Adrenal gland (tissue), 12 donors: ENCODE results near the gene RBM44. TPM values are rescaled to one million over a fixed set of nuclear protein-coding genes. Genes with fewer than 3 reads are reported as not detected.

Source experiments
- DNase-seq, 7 donors: peaks; one replicate each; pipeline ENCODE4 v3.0.0-alpha.2; 2019 to 2020
- H3K27ac ChIP-seq, 5 donors: fragments of 200-600 bp; sonication (generic) in 4 of 5; 1 replicate in 3 of 5; 2 replicates in 2 of 5; pipeline versions ENCODE4 v1.5.1 to v1.8.0; 2016 to 2020; ENCODE audit warnings: mild to moderate bottlenecking in 1 of 5
- H3K27me3 ChIP-seq: fragments of 200-600 bp; 2 replicates; pipeline ENCODE4 v1.8.0; 2021
- H3K36me3 ChIP-seq, 2 donors: fragments of 200-600 bp; replicated peaks in 1 of 2; 1 replicate in 1 of 2; 2 replicates in 1 of 2; pipeline versions ENCODE4 v1.5.1 to v1.8.0; 2018 to 2022
- H3K4me1 ChIP-seq, 2 donors: fragments of 200-600 bp; replicated peaks in 1 of 2; 1 replicate in 1 of 2; 2 replicates in 1 of 2; pipeline versions ENCODE4 v1.5.1 to v1.8.0; 2018 to 2021
- H3K4me3 ChIP-seq, 4 donors: fragments of 200-600 bp; sonication (generic) in 3 of 4; one replicate each; pipeline ENCODE4 v1.5.1; 2016 to 2018
- H3K9me3 ChIP-seq, 3 donors: fragments of 200-600 bp; sonication (generic) in 1 of 3; replicated peaks in 1 of 3; 1 replicate in 2 of 3; 2 replicates in 1 of 3; pipeline versions ENCODE4 v1.5.1 to v1.8.0; 2016 to 2021
- CTCF ChIP-seq, 6 experiments: fragments of 450-650 bp in 4 of 6; fragments of 200-600 bp in 2 of 6; sonication (generic) in 1 of 6; IDR thresholded peaks; 1 replicate in 5 of 6; 2 replicates in 1 of 6; pipeline versions ENCODE4 v1.5.1 to v1.8.0; 2016 to 2021; ENCODE audit warnings: antibody characterized with exemption in 6 of 6, mild to moderate bottlenecking in 2 of 6, moderate library complexity in 1 of 6
- POLR2A ChIP-seq, 2 donors: fragments of 450-650 bp; IDR thresholded peaks; one replicate each; pipeline ENCODE4 v1.6.1; 2017; ENCODE audit warnings: antibody characterized with exemption in 2 of 2, mild to moderate bottlenecking in 2 of 2, moderate library complexity in 1 of 2
- WGBS, 4 donors: extraction: QIAGEN DNeasy Blood & Tissue Kit in 2 of 4; methylation state at CpG; one replicate each; pipeline versions ENCODE4 v1.1.5 to v1.1.7; 2013 to 2017; 5-methylcytosine and 5-hydroxymethylcytosine counted together
- intact Hi-C, 2 donors: fragments of 100-400 bp; cut with DNase I; formaldehyde crosslinking; loops; one replicate each; pipeline versions ENCODE4 v1.14.1 to v1.15.0; 2022 to 2023
- polyA plus RNA-seq, 3 donors: library from polyadenylated mRNA; stranded (reverse); fragments of 200-250 nt in 2 of 3; fragments of 350-450 nt in 1 of 3; fragmentation: Illumina TruSeq in 1 of 3; extraction: RNeasy Lipid Tissue Mini Kit (QIAGEN cat#74804) in 1 of 3; gene quantifications; one replicate each; pipeline ENCODE4 v1.2.3, GENCODE V29; 2013 to 2014
- small RNA-seq, 2 donors: library from RNA; depleted of rRNA; stranded (forward); fragments of <200 nt; gene quantifications; one replicate each; pipeline ENCODE3, GENCODE V24; 2016
- total RNA-seq, 9 donors: library from RNA; depleted of rRNA in 4 of 9; stranded (reverse); fragments of >200 nt in 4 of 9; fragments of 120-200 nt in 1 of 9; fragmentation: NEBNext Ultra II Directional in 1 of 9; extraction: Animal tissue kit (Norgen Biotek cat#: 25700) in 1 of 9; gene quantifications; one replicate each; pipeline versions ENCODE4 v1.1.0 to v1.2.4, GENCODE V29; 2013 to 2023
- donor health status: healthy with polysubstance abuse.
- donor health status: Bipolar disorder and iron deficiency.
- donor health status: DM: yes; HTN: yes; CAD: no.
- donor health status: DM: no; HTN: no; CAD: no.
- donor health status: DM: no; HTN: no; CAD: no.
- donor health status: DM: yes; HTN: yes; CAD: no.

Gene RBM44
- total and polyA plus RNA-seq, 12 donors, result 0.15 to 0.72 (median 0.30) TPM; not detected in 1

GRCh38 chr2:237886685-237887481 lies 88.3 kb downstream of the RBM44 start:
- Histone ChIP-seq H3K27me3 (no peaks in the 10 kb centered on the region), H3K9me3 (no peaks in the 10 kb centered on the region), H3K27ac (peak overlapping the region in 2 of 5 donors; percentile 82 to 84), H3K4me1 (peaks cover 7 to 27% of the 10 kb centered on the region in 2 donors), H3K4me3 (no peak overlapping the region), H3K36me3 (no peaks in the 10 kb centered on the region)
- TF ChIP-seq POLR2A (IDR thresholded peaks at IDR 0.05), result no peak
- no peak for TF ChIP-seq CTCF (IDR thresholded peaks at IDR 0.05)
- WGBS, 4 donors, result 53 to 86% (median 81%) methylated on average over 12 to 23 of the region's 23 CpGs
- DNase-seq, result peak; percentile 13 to 93 (median 47)
- intact Hi-C loops, result no loop called here

GRCh38 chr2:237888389-237888788 lies 89.8 kb downstream of the RBM44 start:
- WGBS, 4 donors, result 9 to 28% (median 19%) methylated on average over 2 of the region's 2 CpGs
- TF ChIP-seq CTCF (IDR thresholded peaks at IDR 0.05), result no peak
- TF ChIP-seq POLR2A (IDR thresholded peaks at IDR 0.05), result no peak
- no peaks in the 10 kb centered on the region for H3K36me3 ChIP-seq
- DNase-seq, result no peak
- H3K4me3 ChIP-seq, result no peak overlapping the region
- no peaks in the 10 kb centered on the region for H3K27me3 ChIP-seq
- peak overlapping the region in 2 of 5 donors; percentile 82 to 84 for H3K27ac ChIP-seq
- H3K4me1 ChIP-seq, result peaks cover 7 to 27% of the 10 kb centered on the region in 2 donors
- intact Hi-C loops, result no loop called here
- H3K9me3 ChIP-seq, result no peaks in the 10 kb centered on the region

- no peak for DNase-seq
- no peaks in the 10 kb centered on the region for H3K27me3 ChIP-seq
- 87 to 92% (median 89%) methylated on average over 8 of the region's 8 CpGs for WGBS, 4 donors
- H3K27ac ChIP-seq, result peak overlapping the region in 2 of 5 donors; percentile 67 to 82
- no peaks in the 10 kb centered on the region for H3K36me3 ChIP-seq
- TF ChIP-seq CTCF (IDR thresholded peaks at IDR 0.05), result no peak
- no peak for TF ChIP-seq POLR2A (IDR thresholded peaks at IDR 0.05)
- no peaks in the 10 kb centered on the region for H3K9me3 ChIP-seq
- intact Hi-C loops, result no loop called here
- H3K4me3 ChIP-seq, result no peak overlapping the region
- H3K4me1 ChIP-seq, result peaks cover 7 to 27% of the 10 kb centered on the region in 2 donors
Observed at GRCh38 chr2:237889016-237889415, 90.4 kb downstream of the RBM44 start.

GRCh38 chr2:237889811-237890210 lies 91.2 kb downstream of the RBM44 start:
- TF ChIP-seq CTCF (IDR thresholded peaks at IDR 0.05), result no peak
- TF ChIP-seq POLR2A (IDR thresholded peaks at IDR 0.05), result no peak
- 95 to 100% (median 96%) methylated on average over 10 of the region's 10 CpGs for WGBS, 4 donors
- Histone ChIP-seq H3K36me3 (no peaks in the 10 kb centered on the region), H3K4me3 (no peak overlapping the region), H3K9me3 (no peaks in the 10 kb centered on the region), H3K27ac (no peak overlapping the region), H3K4me1 (peaks cover 7 to 24% of the 10 kb centered on the region in 2 donors), H3K27me3 (no peaks in the 10 kb centered on the region)
- intact Hi-C loops, result no loop called here
- DNase-seq, result no peak

Small RNA genes lying within 50 kb of the gene (small RNA-seq; reads per million reads assigned to genes)
- gene RF00157, result 0 reads per million in 2 donors

Other genes with a start within 250 kb of the RBM44 start
- gene PRLH, start 232.2 kb upstream of the RBM44 start, total RNA-seq, result not detected
- gene PRLH, start 232.2 kb upstream of the RBM44 start, polyA plus RNA-seq, result not detected
- 10 to 100 TPM in 3 of 9 donors, 1 to 10 TPM in 4, under 1 TPM in 2; 0.91 to 18.7 (median 5.4) TPM for gene RAB17, start 208.0 kb upstream of the RBM44 start, total RNA-seq
- gene RAB17, start 208.0 kb upstream of the RBM44 start, polyA plus RNA-seq, result 1 to 10 TPM in 2 of 3 donors, under 1 TPM in 1; 0.37 to 6.2 (median 4.7) TPM
- 10 to 100 TPM; 18.7 to 79.7 (median 49.7) TPM for gene LRRFIP1, start 171.2 kb upstream of the RBM44 start, total RNA-seq
- gene LRRFIP1, start 171.2 kb upstream of the RBM44 start, polyA plus RNA-seq, result 10 to 100 TPM; 44.6 to 63.1 (median 57.4) TPM
- 10 to 100 TPM in 4 of 9 donors, 1 to 10 TPM in 5; 2.4 to 49.1 (median 9.1) TPM for gene RAMP1, start 60.8 kb downstream of the RBM44 start, total RNA-seq
- gene RAMP1, start 60.8 kb downstream of the RBM44 start, polyA plus RNA-seq, result 10 to 100 TPM in 2 of 3 donors, 1 to 10 TPM in 1; 7.6 to 72.6 (median 40.4) TPM
- 100 to 1,000 TPM in 1 of 9 donors, 10 to 100 TPM in 8; 37.9 to 101 (median 56.1) TPM for gene UBE2F, start 168.2 kb downstream of the RBM44 start, total RNA-seq
- gene UBE2F, start 168.2 kb downstream of the RBM44 start, polyA plus RNA-seq, result 100 to 1,000 TPM in 1 of 3 donors, 10 to 100 TPM in 2; 26.8 to 101 (median 38.2) TPM